HG02852 (cell line): ENCODE measurements around the gene PPP1R3A.

Source experiments
- ATAC-seq: cut with Tn5 transposase; IDR thresholded peaks from one replicate; pipeline ENCODE4 v1.9.1; 2021; ENCODE audit warnings: mild to moderate bottlenecking, moderate library complexity; ENCODE audit not compliant: unreplicated experiment

PPP1R3A gene

GRCh38 chr7:113880559-113880958 lies 38.2 kb downstream of the PPP1R3A start:
- ATAC-seq = no peak

GRCh38 chr7:113878394-113878992 lies 40.3 kb downstream of the PPP1R3A start:
- no peak for ATAC-seq

GRCh38 chr7:113875224-113875623 lies 43.6 kb downstream of the PPP1R3A start:
- no peak for ATAC-seq

- no peak for ATAC-seq
Observed at GRCh38 chr7:113873554-113874151, 45.2 kb downstream of the PPP1R3A start.

- no peak for ATAC-seq
Observed at GRCh38 chr7:113872981-113873380, 45.8 kb downstream of the PPP1R3A start.

GRCh38 chr7:113867325-113867724 lies 51.5 kb downstream of the PPP1R3A start:
- no peak for ATAC-seq

GRCh38 chr7:113856010-113856409 lies 62.8 kb downstream of the PPP1R3A start:
- ATAC-seq = no peak

- no peak for ATAC-seq
Observed at GRCh38 chr7:113840954-113841353, 77.9 kb downstream of the PPP1R3A start.

GRCh38 chr7:113835367-113835766 lies 83.4 kb downstream of the PPP1R3A start:
- no peak for ATAC-seq

- ATAC-seq = no peak
Observed at GRCh38 chr7:113832196-113832745, 86.5 kb downstream of the PPP1R3A start.

GRCh38 chr7:113831556-113831955 lies 87.3 kb downstream of the PPP1R3A start:
- ATAC-seq = no peak

GRCh38 chr7:113828581-113828980 lies 90.2 kb downstream of the PPP1R3A start:
- ATAC-seq = no peak
